Muscle of arm (tissue), 14 donors: ENCODE measurements around the gene PSD. TPM values are rescaled to one million over a fixed set of nuclear protein-coding genes. Genes with fewer than 3 reads are reported as not detected.
"Not testable (repeated sequence)": the region's sequence is repeated elsewhere in the genome, so short reads cannot be mapped to it uniquely, and the experiment has no call there.

Experiments
- DNase-seq: peaks from one replicate; pipeline ENCODE4 v3.0.0-alpha.2; 2013
- long read RNA-seq, 11 donors: transcript quantifications; one replicate each; lab custom pipeline, GENCODE V29; 2026
- polyA plus RNA-seq, 12 donors: library from polyadenylated mRNA; unstranded; fragments of 120-200 nt; gene quantifications; one replicate each; pipeline ENCODE4 v1.2.1, GENCODE V29; 2013; ENCODE audit not compliant: insufficient read length in 12 of 12

The PSD gene
- 10 to 100 TPM in 2 of 12 donors, 1 to 10 TPM in 9, not detected in 1; 2.6 to 25.8 (median 5.0) TPM for polyA plus RNA-seq
- long read RNA-seq, donor 1, partial matches to known transcripts: 80 of 103 reads
- long read RNA-seq, donor 1, other reads (novel, unspliced or antisense): 23 of 103 reads
- long read RNA-seq, donor 2: 0 reads
- long read RNA-seq, donor 3: 0 reads
- long read RNA-seq, donor 4: 0 reads
- long read RNA-seq, donor 5: 0 reads
- long read RNA-seq, donor 6: 0 reads
- long read RNA-seq, donor 7: 0 reads
- long read RNA-seq, donor 8: 0 reads
- long read RNA-seq, donor 9: 0 reads
- long read RNA-seq, donor 10: 0 reads
- long read RNA-seq, donor 11, partial matches to known transcripts: 0 of 5 reads
- long read RNA-seq, donor 11, other reads (novel, unspliced or antisense): 5 of 5 reads

- DNase-seq: no peak
These were observed at the start of gene PSD for GRCh38 chr10:102418622-102419268. TSS of gene PSD (minus strand) at chr10:102418785. CDS start at chr10:102417038, 1,747 bp downstream.

DNA sequence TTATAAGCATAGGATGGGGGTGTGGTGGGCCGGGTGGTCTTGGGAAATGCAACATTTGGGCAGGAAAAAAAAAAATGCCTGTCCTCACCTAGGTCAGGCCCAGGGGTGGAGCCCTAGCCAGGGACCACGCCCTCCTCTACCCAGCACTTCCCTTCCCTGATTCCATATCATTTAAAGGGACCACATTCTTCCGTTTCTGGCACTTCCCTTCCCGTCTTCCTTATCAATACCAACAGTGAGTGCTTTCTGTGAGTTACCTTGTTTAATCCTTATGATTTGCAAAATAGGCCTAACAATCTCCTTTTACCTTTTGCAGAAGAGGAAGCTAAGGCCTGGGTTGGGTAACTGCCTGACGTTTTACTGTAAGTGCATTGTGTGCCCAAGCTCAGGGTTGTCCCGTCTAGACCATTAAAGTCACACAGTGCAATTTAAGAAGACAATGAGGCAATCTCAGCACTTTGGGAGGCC, 49.4 kb upstream of the PSD start:
- DNase-seq: no peak

- no peak for DNase-seq
These were observed 48.7 kb upstream of the PSD start for GRCh38 chr10:102467318-102467717.

DNA sequence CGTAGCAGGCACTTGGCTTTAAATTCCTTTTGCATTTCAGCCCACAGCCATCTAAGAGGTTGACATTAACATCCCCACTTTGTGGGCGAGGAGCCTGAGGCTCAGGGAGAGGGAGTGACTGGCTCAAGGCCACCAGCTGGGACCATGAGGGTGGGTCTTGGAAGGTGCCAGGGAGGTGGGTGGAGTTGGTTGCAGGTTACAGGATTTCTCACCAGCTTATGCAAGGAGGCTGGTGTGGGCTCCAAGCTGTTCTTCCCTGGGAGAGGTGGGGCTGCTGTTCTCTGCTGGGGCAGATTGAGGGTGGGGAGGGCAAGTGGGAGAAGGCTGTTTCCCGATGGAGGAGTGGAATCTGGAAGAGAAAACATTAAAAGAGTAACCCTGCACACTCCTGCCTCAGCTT, 46.9 kb upstream of the PSD start:
- DNase-seq: no peak

- no peak for DNase-seq
These were observed 45.4 kb upstream of the PSD start for GRCh38 chr10:102463983-102464382.

- no peak for DNase-seq
These were observed 44.0 kb upstream of the PSD start for GRCh38 chr10:102462512-102463054.

DNA sequence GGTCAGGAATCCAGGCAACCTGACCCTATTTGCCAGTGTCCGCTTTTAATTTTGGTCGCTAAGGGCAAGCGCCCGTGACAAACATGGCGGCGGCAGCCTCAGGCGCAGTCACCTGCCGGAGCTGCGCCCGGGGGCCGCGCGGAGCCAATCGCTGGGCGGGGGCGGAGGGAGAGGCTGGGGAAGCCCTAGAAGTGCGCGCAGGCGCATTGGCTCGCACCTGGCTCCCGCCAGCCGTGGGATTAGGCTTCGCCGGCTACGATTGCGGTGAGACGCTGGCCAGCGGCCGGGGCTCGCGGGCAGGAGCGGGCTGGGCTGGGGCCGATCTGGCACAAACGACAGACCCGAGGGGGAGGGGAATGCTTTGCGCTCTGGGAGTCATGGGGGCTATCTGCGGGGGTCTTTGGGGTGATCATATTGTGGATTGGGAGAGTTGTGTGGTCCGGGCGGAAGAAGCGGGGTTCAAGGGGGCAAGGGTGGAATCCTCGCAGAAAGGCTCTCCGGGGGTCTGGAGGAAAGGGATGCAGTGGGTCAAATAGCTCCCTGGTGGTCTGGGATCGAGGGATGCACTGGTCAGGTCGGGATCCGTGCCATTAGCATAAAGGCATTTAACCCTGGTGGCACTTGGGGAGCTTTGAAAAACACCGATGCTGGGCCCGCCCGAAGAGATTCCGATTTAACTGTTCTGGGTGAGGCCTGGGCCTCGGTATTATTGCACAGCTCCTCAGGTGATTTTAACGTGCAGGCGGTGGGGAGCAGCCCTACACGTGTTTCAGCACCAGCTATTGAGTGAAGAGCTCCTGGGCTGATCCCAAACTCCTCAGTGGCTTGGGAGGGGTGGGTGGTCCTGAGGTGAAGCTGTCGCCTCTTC, 42.8 kb upstream of the PSD start:
- DNase-seq: peak; percentile 58

DNA sequence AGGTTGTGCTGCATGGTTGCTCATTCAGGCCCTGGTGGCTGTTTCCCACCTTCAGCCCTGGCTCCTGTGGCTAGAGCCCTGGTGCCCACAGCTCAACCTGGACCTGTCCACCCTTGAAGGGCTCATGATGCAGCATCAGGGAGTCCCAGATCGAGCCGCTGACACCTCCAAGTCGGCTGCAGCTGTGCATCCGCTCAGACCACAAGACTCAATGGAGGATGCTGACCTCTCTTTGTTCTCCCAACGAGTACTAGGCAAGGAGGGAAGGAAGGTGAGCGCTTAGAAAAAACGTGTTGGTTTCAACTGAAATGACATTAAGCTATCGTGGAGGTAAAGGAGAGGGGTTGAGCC, 42.2 kb upstream of the PSD start:
- DNase-seq: no peak

DNA sequence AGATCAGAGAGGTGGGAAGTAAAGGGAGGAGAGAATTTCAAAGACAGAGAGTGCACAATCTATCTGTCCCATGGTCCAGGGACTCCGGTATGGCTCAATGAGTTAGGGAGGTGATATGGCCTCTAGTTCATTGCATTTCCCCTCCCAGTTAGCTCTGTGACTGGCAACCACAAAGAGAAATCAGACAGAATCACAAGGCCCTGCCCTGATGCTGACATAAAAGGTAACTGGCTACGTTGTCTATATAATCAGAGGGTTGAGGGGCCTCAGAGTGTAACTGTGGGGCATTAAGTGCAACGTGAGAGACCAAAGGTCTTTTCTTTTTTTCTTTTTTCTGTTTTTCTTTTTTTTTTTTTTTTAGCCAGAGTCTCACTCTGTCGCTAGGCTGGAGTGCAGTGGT, 40.1 kb upstream of the PSD start:
- DNase-seq: no peak

GRCh38 chr10:102457591-102458150, 39.1 kb upstream of the PSD start:
- no peak for DNase-seq

GRCh38 chr10:102455893-102456471, 37.4 kb upstream of the PSD start:
- no peak for DNase-seq

DNA sequence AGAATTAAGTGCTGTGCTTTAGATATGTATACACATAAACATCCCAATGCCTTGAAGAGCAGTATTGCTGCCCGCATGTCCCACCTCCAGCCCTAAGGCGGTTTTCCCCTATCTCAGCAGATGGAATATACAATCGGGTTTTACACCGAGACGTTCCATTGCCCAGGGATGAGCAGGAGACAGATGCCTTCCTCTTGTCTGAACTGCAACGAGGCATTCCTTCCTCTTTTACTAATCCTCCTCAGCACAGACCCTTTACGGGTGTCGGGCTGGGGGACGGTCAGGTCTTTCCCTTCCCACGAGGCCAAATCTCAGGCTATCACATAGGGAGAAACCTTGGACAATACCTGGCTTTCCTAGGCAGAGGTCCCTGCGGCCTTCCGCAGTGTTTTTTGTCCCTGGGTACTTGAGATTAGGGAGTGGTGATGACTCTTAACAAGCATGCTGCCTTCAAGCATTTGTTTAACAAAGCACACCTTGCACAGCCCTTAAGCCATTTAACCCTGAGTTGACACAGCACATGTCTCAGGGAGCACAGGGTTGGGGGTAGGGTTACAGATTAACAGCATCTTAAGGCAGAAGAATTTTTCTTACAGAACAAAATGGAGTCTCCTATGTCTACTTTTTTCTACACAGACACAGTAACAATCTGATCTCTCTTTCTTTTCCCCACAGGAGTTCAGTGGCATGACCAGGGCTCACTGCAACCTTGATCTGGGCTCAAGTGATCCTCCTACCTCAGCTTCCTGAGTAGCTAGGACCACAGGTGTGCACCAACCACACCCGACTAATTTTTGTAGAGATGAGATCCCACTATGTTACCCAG, 36.3 kb upstream of the PSD start:
- DNase-seq: not testable (repeated sequence)

- no peak for DNase-seq
These were observed 34.9 kb upstream of the PSD start for GRCh38 chr10:102453502-102453901.

DNA sequence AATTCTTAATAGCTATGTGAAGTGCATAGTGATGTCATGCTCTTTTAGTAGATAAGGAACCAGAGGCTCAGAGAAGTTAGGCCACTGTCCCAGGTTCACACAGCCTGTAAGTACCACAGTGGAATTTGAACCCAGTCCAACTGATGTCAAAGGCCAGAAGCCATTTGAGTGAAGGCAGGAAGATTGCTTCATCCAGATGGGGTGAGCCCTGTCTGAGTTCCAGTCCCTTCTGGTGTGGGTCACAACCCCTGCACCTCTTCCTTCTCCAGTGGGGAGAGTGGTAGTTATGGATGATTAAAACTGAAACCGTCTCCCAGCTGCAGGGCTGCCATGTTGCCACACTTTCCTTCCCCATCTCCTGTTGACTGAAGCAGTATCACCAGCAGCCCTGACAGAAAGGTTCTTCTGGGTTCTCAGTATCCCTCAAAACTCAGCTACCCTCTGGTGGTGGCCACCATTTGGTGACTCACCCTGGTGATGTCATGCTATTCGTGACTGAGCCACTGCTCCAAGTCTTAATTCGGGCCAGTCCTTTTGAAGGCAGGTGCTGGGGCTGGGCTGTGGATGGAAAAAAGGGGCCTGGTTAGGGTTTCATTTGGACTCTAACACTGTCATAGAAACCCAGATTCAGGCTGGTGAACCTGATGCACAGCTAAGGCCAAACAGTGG, 34.2 kb upstream of the PSD start:
- no peak for DNase-seq

DNA sequence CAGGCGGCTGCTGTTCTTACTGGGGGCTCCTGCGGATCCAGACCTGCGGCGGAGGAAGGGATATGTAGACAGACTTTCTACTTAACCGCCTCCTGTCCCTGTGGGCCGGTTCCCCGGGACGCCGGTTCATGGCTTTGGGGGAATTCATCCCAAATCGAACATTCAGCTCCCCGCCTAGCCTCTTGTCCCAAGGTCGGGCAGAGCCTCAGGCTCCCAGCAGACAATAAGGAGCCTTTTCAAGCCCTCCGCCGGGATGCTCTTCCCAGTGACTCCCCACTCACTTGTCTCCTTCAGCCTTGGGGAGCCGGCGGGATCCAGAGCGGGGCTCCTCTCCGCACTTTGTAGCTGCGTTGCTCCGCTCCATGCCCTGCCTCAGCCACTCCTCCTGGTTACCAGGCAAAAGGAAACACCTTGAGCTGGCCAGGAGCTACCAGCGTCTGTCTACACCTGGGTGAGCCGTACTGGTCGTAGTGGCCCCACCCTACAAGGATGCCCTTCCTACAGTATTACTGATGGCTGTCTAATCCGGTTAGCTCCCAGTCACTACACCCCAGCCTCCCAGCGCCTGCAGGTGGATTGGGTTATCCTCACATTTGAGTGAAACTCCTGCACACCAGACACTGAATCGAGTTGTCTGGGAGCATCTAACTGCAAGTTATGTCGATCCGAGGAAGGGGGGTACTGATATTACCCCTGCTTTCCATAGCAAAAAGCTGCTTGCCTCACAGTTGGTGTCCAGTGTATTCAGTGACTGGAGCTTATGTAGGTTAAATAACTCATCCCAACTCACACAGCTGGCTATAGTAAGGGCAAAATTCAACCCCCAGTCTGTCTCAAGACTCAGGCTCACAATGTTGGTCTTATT, 32.8 kb upstream of the PSD start, which contains the start of gene C10orf95:
Gene C10orf95 (minus strand): TSS at position 439 of the 865 bp plus-strand sequence. CDS start 450 bp downstream, outside the sequence.
- DNase-seq: no peak

DNA sequence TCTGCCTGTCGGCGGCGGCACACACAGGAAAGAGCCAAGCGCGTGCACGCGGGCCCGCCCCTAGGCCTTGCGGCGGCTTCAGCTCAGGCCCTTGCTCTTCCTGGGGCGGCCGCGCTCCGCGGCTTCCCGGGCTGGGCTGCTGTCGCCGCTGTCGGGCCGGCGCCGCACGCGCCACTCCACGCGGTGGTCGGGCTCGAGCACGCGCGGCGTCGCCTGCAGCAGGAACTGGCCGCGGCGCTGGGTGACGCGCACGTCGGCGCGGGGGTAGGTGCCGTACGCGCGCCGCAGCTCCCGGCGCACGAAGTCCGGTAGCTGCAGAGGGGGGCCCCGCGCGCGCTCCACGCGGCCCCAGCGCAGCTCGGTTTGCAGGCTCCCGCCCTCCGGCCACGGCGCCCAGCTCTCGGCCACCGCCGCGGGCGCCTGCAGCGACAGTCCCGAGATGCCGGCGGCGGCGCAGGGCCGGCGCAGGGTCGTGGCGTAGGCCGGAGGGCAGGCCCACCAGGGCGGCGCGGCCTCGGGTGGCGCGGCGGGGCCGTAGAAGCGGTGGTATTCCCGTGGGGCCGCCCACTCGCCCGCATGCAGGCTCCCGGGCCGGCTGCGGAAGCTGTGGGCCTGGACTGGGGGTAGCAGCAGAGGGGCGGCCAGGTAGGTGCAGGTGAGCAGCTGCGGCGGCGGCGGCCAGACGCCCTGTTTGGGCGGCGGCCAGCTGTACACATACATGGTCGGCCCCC, 32.0 kb upstream of the PSD start:
- peak; percentile 79 for DNase-seq

DNA sequence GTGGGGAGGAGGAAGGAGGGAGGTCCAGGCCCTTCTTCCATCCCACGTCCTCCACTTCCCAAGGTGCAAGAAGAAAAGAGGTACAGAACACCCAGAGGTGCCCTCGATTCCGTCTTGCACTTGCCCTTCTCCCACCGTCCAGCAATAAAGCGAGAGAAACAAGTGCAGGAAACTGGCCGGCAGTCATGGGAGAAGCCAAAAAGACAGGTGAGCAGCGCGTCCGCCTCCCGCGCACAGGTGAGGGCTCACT, 31.5 kb upstream of the PSD start:
- DNase-seq: no peak
